Measurements from ENCODE around the gene MAML3. TPM values are rescaled to one million over a fixed set of nuclear protein-coding genes. Genes with fewer than 3 reads are reported as not detected.

The MAML3 gene
- total and polyA plus RNA-seq, 8 donors, result 1.7 to 20.3 (median 8.4) TPM

- 47 to 64% (median 53%) methylated on average over 6 of the region's 6 CpGs for WGBS, 5 donors
- Histone ChIP-seq H3K27ac (no peak overlapping the region), H3K27me3 (no peaks in the 10 kb centered on the region), H3K4me3 (no peak overlapping the region), H3K36me3 (peaks cover 0 to 26% (median 21%) of the 10 kb centered on the region in 4 donors), H3K9me3 (no peaks in the 10 kb centered on the region), H3K4me1 (peaks cover 9 to 38% (median 33%) of the 10 kb centered on the region in 4 donors)
- DNase-seq, result no peak
- TF ChIP-seq EP300 (IDR thresholded peaks at IDR 0.05), result no peak
- no peak for TF ChIP-seq POLR2AphosphoS5 (IDR thresholded peaks at IDR 0.05)
- no peak for TF ChIP-seq CTCF (IDR thresholded peaks at IDR 0.05)
- no peak for TF ChIP-seq POLR2A (IDR thresholded peaks at IDR 0.05)
- intact Hi-C loops (cut with DNase I; ENCODE audit: low total_unique reads), result no loop called here
These were observed 484.1 kb downstream of the MAML3 start for GRCh38 chr4:139669890-139670289.

GRCh38 chr4:139669335-139669734 is 484.6 kb downstream of the MAML3 start:
- H3K27ac ChIP-seq, result no peak overlapping the region
- H3K4me3 ChIP-seq, result no peak overlapping the region
- no peak for TF ChIP-seq POLR2A (IDR thresholded peaks at IDR 0.05)
- intact Hi-C loops (cut with DNase I; ENCODE audit: low total_unique reads), result no loop called here
- no peak for DNase-seq
- no peaks in the 10 kb centered on the region for H3K27me3 ChIP-seq
- peaks cover 15 to 43% (median 39%) of the 10 kb centered on the region in 4 donors for H3K4me1 ChIP-seq
- 80 to 87% (median 81%) methylated on average over 6 of the region's 6 CpGs for WGBS, 5 donors
- no peaks in the 10 kb centered on the region for H3K9me3 ChIP-seq
- peaks cover 0 to 26% (median 21%) of the 10 kb centered on the region in 4 donors for H3K36me3 ChIP-seq

- intact Hi-C loops (cut with DNase I; ENCODE audit: low total_unique reads), result no loop called here
- Histone ChIP-seq H3K4me3 (no peak overlapping the region), H3K36me3 (peaks cover 0 to 22% (median 20%) of the 10 kb centered on the region in 4 donors), H3K4me1 (peaks cover 21 to 49% (median 45%) of the 10 kb centered on the region in 4 donors), H3K27me3 (no peaks in the 10 kb centered on the region), H3K9me3 (no peaks in the 10 kb centered on the region), H3K27ac (peak overlapping the region in 1 of 5 donors; percentile 93)
- 83 to 89% (median 87%) methylated on average over 4 of the region's 4 CpGs for WGBS, 5 donors
- no peak for DNase-seq
- TF ChIP-seq EP300 (IDR thresholded peaks at IDR 0.05) (no peak), POLR2AphosphoS5 (IDR thresholded peaks at IDR 0.05) (no peak), POLR2A (IDR thresholded peaks at IDR 0.05) (no peak), CTCF (IDR thresholded peaks at IDR 0.05) (no peak)
These were observed 485.3 kb downstream of the MAML3 start for GRCh38 chr4:139668658-139669201.

GRCh38 chr4:139668036-139668435 is 485.9 kb downstream of the MAML3 start:
- intact Hi-C loops (cut with DNase I; ENCODE audit: low total_unique reads), result no loop called here
- H3K4me1 ChIP-seq, result peaks cover 21 to 56% (median 48%) of the 10 kb centered on the region in 4 donors
- H3K27me3 ChIP-seq, result no peaks in the 10 kb centered on the region
- no peak for DNase-seq
- H3K4me3 ChIP-seq, result peak overlapping the region in 1 of 4 donors; percentile 55
- TF ChIP-seq POLR2AphosphoS5 (IDR thresholded peaks at IDR 0.05), result no peak
- TF ChIP-seq EP300 (IDR thresholded peaks at IDR 0.05), result no peak
- TF ChIP-seq CTCF (IDR thresholded peaks at IDR 0.05), result no peak
- TF ChIP-seq POLR2A (IDR thresholded peaks at IDR 0.05), result no peak
- WGBS, 5 donors, result 34 to 65% (median 46%) methylated on average over 2 of the region's 2 CpGs
- H3K27ac ChIP-seq, result peak overlapping the region in 2 of 5 donors; percentile 87 to 93
- H3K36me3 ChIP-seq, result peaks cover 0 to 16% (median 13%) of the 10 kb centered on the region in 4 donors
- no peaks in the 10 kb centered on the region for H3K9me3 ChIP-seq

Other genes starting within 250 kb of the MAML3 start
- 10 to 100 TPM; 28.4 to 75.5 (median 54.3) TPM for gene SCOC, start 219.5 kb upstream of the MAML3 start, total RNA-seq
- gene SCOC, start 219.5 kb upstream of the MAML3 start, polyA plus RNA-seq, result 100 to 1,000 TPM in 1 of 3 donors, 10 to 100 TPM in 2; 55.7 to 108 (median 76.5) TPM